Omental fat pad (tissue), 4 donors: ENCODE data around the gene DOCK3. TPM values are rescaled to one million over a fixed set of nuclear protein-coding genes. Genes with fewer than 3 reads are reported as not detected.
"Not testable (repeated sequence)": the region's sequence is repeated elsewhere in the genome, so short reads cannot be mapped to it uniquely, and the experiment has no call there.

Experiments used
- ATAC-seq: fragments of 150-250 bp; one replicate; pipeline ENCODE4 v1.9.1; 2016; ENCODE audit warnings: mild to moderate bottlenecking, moderate library complexity; ENCODE audit not compliant: low FRiP score
- DNase-seq: peaks from one replicate; pipeline ENCODE4 v3.0.0-alpha.2; 2019; ENCODE audit warnings: low spot score
- CTCF ChIP-seq, 3 donors: fragments of 450-650 bp; IDR thresholded peaks; one replicate each; pipeline ENCODE4 v1.5.1; 2016 to 2017; ENCODE audit warnings: antibody characterized with exemption in 3 of 3, mild to moderate bottlenecking in 3 of 3, moderate library complexity in 2 of 3
- total RNA-seq, 4 donors: library from RNA; depleted of rRNA; stranded (reverse); fragments of >200 nt; gene quantifications; one replicate each; pipeline ENCODE4 v1.1.0, GENCODE V29; 2016

DOCK3 gene
- total RNA-seq, 4 donors from 2014 or later, result 0.16 to 2.5 (median 1.4) TPM

GRCh38 chr3:51297333-51297732 lies 622.6 kb downstream of the DOCK3 start:
- ATAC-seq (no peak), DNase-seq (no peak)
- no peak for TF ChIP-seq CTCF (IDR thresholded peaks at IDR 0.05)

- TF ChIP-seq CTCF (IDR thresholded peaks at IDR 0.05), result no peak
- DNase-seq (no peak), ATAC-seq (no peak)
Observed at GRCh38 chr3:51304230-51304629, 629.5 kb downstream of the DOCK3 start.

GRCh38 chr3:51306093-51306492 lies 631.4 kb downstream of the DOCK3 start:
- ATAC-seq (no peak), DNase-seq (no peak)
- no peak for TF ChIP-seq CTCF (IDR thresholded peaks at IDR 0.05)

GRCh38 chr3:51307458-51307857 lies 632.7 kb downstream of the DOCK3 start:
- DNase-seq, result no peak
- TF ChIP-seq CTCF (IDR thresholded peaks at IDR 0.05), result no peak
- ATAC-seq, result no peak

- not testable (repeated sequence) for ATAC-seq, DNase-seq
Observed at GRCh38 chr3:51307945-51308607, 633.3 kb downstream of the DOCK3 start.

GRCh38 chr3:51311055-51311454 lies 636.3 kb downstream of the DOCK3 start:
- DNase-seq, result no peak
- ATAC-seq, result no peak
- no peak for TF ChIP-seq CTCF (IDR thresholded peaks at IDR 0.05)

GRCh38 chr3:51328206-51328605 lies 653.5 kb downstream of the DOCK3 start:
- TF ChIP-seq CTCF (IDR thresholded peaks at IDR 0.05), result no peak
- no peak for DNase-seq
- ATAC-seq, result no peak
